ENCODE measurements around the gene ZNF880. TPM values are rescaled to one million over a fixed set of nuclear protein-coding genes. Genes with fewer than 3 reads are reported as not detected.
A peak's percentile ranks its signal among the peaks of the same experiment; 100 is the strongest.

Gene ZNF880
- total RNA-seq (2012; rRNA removed): 28.9 and 40.3 TPM in 2 replicates
- 14.3 and 17.4 TPM in 2 replicates for polyA plus RNA-seq (2012; rRNA removed)
- 5.3 and 13.8 TPM in 2 replicates for polyA plus RNA-seq (2012; cell fraction: cytosol; rRNA removed)
- 3.0 and 27.0 TPM in 2 replicates for polyA plus RNA-seq (2012; cell fraction: nucleus; rRNA removed; ENCODE audit: low replicate concordance)
- percentile 68 among the genes with signal in this experiment for Bru-seq, nascent RNA
- BruChase-seq, experiment 1, labeled RNA remaining after a 6-hour chase: percentile 75 among the genes with signal in this experiment
- BruChase-seq, experiment 2, labeled RNA remaining after a 2-hour chase: percentile 69 among the genes with signal in this experiment
- long read RNA-seq, transcript ZNF880-206 (4 exons, 953 nt): major isoform, 5 of 11 reads
- long read RNA-seq, partial matches to known transcripts: 0 of 11 reads
- long read RNA-seq, other reads (novel, unspliced or antisense): 3 of 11 reads

DNA sequence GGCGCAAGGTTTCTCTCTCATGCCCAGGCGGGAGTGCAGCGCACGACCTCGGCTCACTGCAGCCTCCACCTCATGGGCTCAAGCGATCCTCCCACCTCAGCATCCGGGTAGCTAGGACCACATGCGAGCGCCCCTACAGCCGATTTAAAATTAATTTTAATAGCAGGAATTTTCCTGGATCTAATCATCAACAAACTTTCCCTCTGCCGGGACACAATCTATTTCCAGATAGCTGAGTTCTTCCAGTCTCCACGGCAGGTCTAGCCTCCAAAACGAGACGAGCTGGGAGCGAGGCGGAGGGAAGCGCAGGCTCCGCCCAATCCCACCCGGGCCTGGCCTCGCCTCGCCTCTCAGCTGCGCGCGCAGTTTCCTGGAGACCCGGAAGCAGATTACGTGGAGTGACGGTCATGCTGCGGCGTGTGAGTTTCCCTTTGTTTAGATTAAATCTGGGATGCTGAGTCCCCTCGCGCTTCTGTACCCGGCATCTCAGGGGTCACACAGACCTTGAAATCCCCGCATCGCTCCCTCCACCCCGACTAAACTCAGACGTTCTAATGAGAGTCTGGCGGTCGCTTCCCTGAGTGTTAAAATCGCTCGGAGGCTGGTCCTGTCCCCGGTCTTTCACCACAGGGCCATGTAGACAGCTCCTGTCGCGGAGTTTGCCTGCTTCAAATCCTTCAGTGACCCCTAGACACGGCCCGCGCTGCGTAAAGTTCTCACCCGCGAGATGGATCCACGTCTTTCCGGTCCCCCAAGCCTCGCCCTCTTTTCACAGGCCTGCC, at the start of gene ZNF880:
Gene ZNF880 (plus strand): TSS at position 365 of the 782 bp plus-strand sequence. CDS start 43 bp downstream, at position 408.
- Histone ChIP-seq H2BK5ac (ENCODE audit: low read depth, low read length, poor library complexity, severe bottlenecking) (peak within 1 kb of the TSS; percentile 82), H3K9me1 (ENCODE audit: insufficient read depth, low read length) (no peaks in the 10 kb centered on the region), H4K20me1 (ENCODE audit: insufficient read depth, low read length) (no peaks in the 10 kb centered on the region), H3K9me3 (ENCODE audit: control insufficient read depth, insufficient read depth, low read length) (peaks cover 50% of the 10 kb centered on the region), H4K91ac (ENCODE audit: insufficient read depth, low read depth, low read length) (peak within 1 kb of the TSS; percentile 66), H3K36me3 (ENCODE audit: control insufficient read depth, insufficient read depth, low read length) (peaks cover 24% of the 10 kb centered on the region), H2BK20ac (ENCODE audit: low read depth, low read length) (no peak within 1 kb of the TSS), H3K4me3 (ENCODE audit: insufficient read depth, low read depth, low read length) (peak within 1 kb of the TSS; percentile 85), H3K18ac (ENCODE audit: low read depth, low read length) (peak within 1 kb of the TSS; percentile 82), H2AK5ac (ENCODE audit: low read depth, low read length) (peak within 1 kb of the TSS; percentile 20; the same call in 1 of the 2 replicates), H3K4me2 (ENCODE audit: low read depth, low read length) (peak within 1 kb of the TSS; percentile 45), H4K8ac (ENCODE audit: low read depth in 2 of 2, low read length in 2 of 2) (peak within 1 kb of the TSS; percentile 95), H4K5ac (ENCODE audit: low read depth, low read length) (peak within 1 kb of the TSS; percentile 98), H3K23ac (ENCODE audit: low read depth, low read length) (peak within 1 kb of the TSS; percentile 71; the same call in 1 of the 2 replicates), H2AFZ (replicated peaks; ENCODE audit: low read length, poor library complexity) (peak within 1 kb of the TSS; percentile 95), H3K4me1 (ENCODE audit: control insufficient read depth, insufficient read depth, low read length) (no peaks in the 10 kb centered on the region), H2BK120ac (ENCODE audit: low read depth, low read length) (peak within 1 kb of the TSS; percentile 47; the same call in 1 of the 2 replicates), H3K27ac (ENCODE audit: insufficient read depth, low read length) (peak within 1 kb of the TSS; percentile 97), H3K4ac (ENCODE audit: low read depth, low read length) (peak within 1 kb of the TSS; percentile 92), H3K27me3 (ENCODE audit: control insufficient read depth, insufficient read depth, low read length) (no peaks in the 10 kb centered on the region), H3K9ac (ENCODE audit: low read depth, low read length) (peak within 1 kb of the TSS; percentile 96), H3K14ac (replicated peaks; ENCODE audit: low read depth, low read length) (peak within 1 kb of the TSS; percentile 79), H2AK9ac (replicated peaks; ENCODE audit: low read depth, low read length, poor library complexity) (peak within 1 kb of the TSS; percentile 92), H2BK15ac (ENCODE audit: low read depth, low read length) (0 out of 3 replicates have a peak within 1 kb of the TSS, but pooled peaks have one; percentile 47), H3K79me1 (ENCODE audit: low read depth in 1 of 2, low read length in 2 of 2) (peaks cover 6 to 7% of the 10 kb centered on the region in 2 experiments; a peak in 3 of 4 replicates), H3K56ac (ENCODE audit: extremely low read depth, insufficient read depth, low read length) (peak within 1 kb of the TSS; percentile 86)
- dilution Hi-C loops (cut with HindIII; ENCODE audit: low sequenced_read_pairs, unreplicated experiment): no loop called here
- peak; percentile 100 for ATAC-seq (ENCODE audit: low read depth)
- CTCF ChIA-PET: no interaction called here
- in situ Hi-C loops (cut with MboI; ENCODE audit: low sequenced_read_pairs): no loop called here
- intact Hi-C loops (cut with micrococcal nuclease): no loop called here
- TF ChIP-seq MAFK (IDR thresholded peaks at IDR 0.05; ENCODE audit: low read depth, low read length) (no peak), POLR2A (IDR thresholded peaks at IDR 0.05; ENCODE audit: low read depth, low read length) (peak; percentile 80), BHLHE40 (IDR thresholded peaks at IDR 0.05; ENCODE audit: low read depth, low read length) (no peak), CEBPB (IDR thresholded peaks at IDR 0.05; ENCODE audit: low read depth, low read length) (no peak), RFX5 (IDR thresholded peaks at IDR 0.05; ENCODE audit: low read depth, low read length) (no peak)
- TSS peak; percentile 72 for BruUV-seq (replicated peaks)
- POLR2A ChIA-PET (ENCODE audit: unreplicated experiment): interaction anchor here (0.6 to 0.8 kb wide), 2 partner anchors 28 to 49 kb away, joined by 3 to 4 read pairs; no protein-coding TSS in a partner anchor
- DNase-seq: peak; percentile 89
- WGBS, 2 experiments (ENCODE audit: extremely low coverage in 2 of 2, insufficient read length in 1 of 2): 3% methylated on average over 7 of the region's 52 CpGs; no CpG with 5 or more reads in 1 of the 2 experiments

Data from IMR-90 (cell line).